Effector memory CD4-positive, alpha-beta T cell (primary cell): ENCODE results near the gene ZNF438.

Source experiments
- DNase-seq, 3 donors: peaks; one replicate each; pipeline ENCODE4 v3.0.0-alpha.2; 2020
- H3K27ac ChIP-seq: 2 replicates; pipeline ENCODE4 v1.7.0; 2013; ENCODE audit warnings: mild to moderate bottlenecking, low read length, moderate library complexity; ENCODE audit not compliant: insufficient read depth, poor library complexity, severe bottlenecking
- H3K27me3 ChIP-seq: replicated peaks from 2 replicates; pipeline ENCODE4 v1.7.0; 2013; ENCODE audit warnings: mild to moderate bottlenecking, low read length; ENCODE audit not compliant: insufficient read depth, control insufficient read depth, poor library complexity, severe bottlenecking
- H3K36me3 ChIP-seq: 2 replicates; pipeline ENCODE4 v1.7.0; 2013; ENCODE audit warnings: mild to moderate bottlenecking, low read length, moderate library complexity; ENCODE audit not compliant: control insufficient read depth, insufficient read depth
- H3K4me1 ChIP-seq: 2 replicates; pipeline ENCODE4 v1.7.0; 2013; ENCODE audit warnings: low read length, mild to moderate bottlenecking; ENCODE audit not compliant: control insufficient read depth, insufficient read depth, poor library complexity, severe bottlenecking
- H3K4me3 ChIP-seq: 2 replicates; pipeline ENCODE4 v1.7.0; 2013; ENCODE audit warnings: low read length, low read depth, mild to moderate bottlenecking; ENCODE audit not compliant: insufficient read depth, poor library complexity, severe bottlenecking
- H3K9me3 ChIP-seq: 2 replicates; pipeline ENCODE4 v1.7.0; 2013; ENCODE audit warnings: mild to moderate bottlenecking, low read length, moderate library complexity; ENCODE audit not compliant: control insufficient read depth

Gene ZNF438

GRCh38 chr10:30827531-30828120 lies 204.0 kb downstream of the ZNF438 start:
- DNase-seq = no peak
- Histone ChIP-seq H3K4me1 (no peaks in the 10 kb centered on the region), H3K27ac (no peak overlapping the region), H3K27me3 (no peaks in the 10 kb centered on the region), H3K4me3 (no peak overlapping the region), H3K9me3 (no peaks in the 10 kb centered on the region), H3K36me3 (no peaks in the 10 kb centered on the region)

GRCh38 chr10:30826679-30827078 lies 205.0 kb downstream of the ZNF438 start:
- no peaks in the 10 kb centered on the region for H3K36me3 ChIP-seq
- H3K27ac ChIP-seq = no peak overlapping the region
- no peaks in the 10 kb centered on the region for H3K27me3 ChIP-seq
- no peaks in the 10 kb centered on the region for H3K4me1 ChIP-seq
- no peak for DNase-seq
- no peak overlapping the region for H3K4me3 ChIP-seq
- H3K9me3 ChIP-seq = no peaks in the 10 kb centered on the region

- DNase-seq = no peak
- Histone ChIP-seq H3K4me1 (no peaks in the 10 kb centered on the region), H3K27me3 (no peaks in the 10 kb centered on the region), H3K9me3 (no peaks in the 10 kb centered on the region), H3K4me3 (no peak overlapping the region), H3K27ac (no peak overlapping the region), H3K36me3 (no peaks in the 10 kb centered on the region)
Measured at GRCh38 chr10:30825495-30825894, 206.2 kb downstream of the ZNF438 start.

- no peak overlapping the region for H3K27ac ChIP-seq
- no peak for DNase-seq
- no peaks in the 10 kb centered on the region for H3K27me3 ChIP-seq
- H3K36me3 ChIP-seq = no peaks in the 10 kb centered on the region
- no peaks in the 10 kb centered on the region for H3K9me3 ChIP-seq
- H3K4me3 ChIP-seq = no peak overlapping the region
- H3K4me1 ChIP-seq = no peaks in the 10 kb centered on the region
Measured at GRCh38 chr10:30825022-30825421, 206.6 kb downstream of the ZNF438 start.

- Histone ChIP-seq H3K36me3 (no peaks in the 10 kb centered on the region), H3K4me1 (no peaks in the 10 kb centered on the region), H3K9me3 (no peaks in the 10 kb centered on the region), H3K27ac (no peak overlapping the region), H3K27me3 (no peaks in the 10 kb centered on the region), H3K4me3 (no peak overlapping the region)
- no peak for DNase-seq
Measured at GRCh38 chr10:30823651-30824050, 208.0 kb downstream of the ZNF438 start.

- no peak overlapping the region for H3K27ac ChIP-seq
- no peaks in the 10 kb centered on the region for H3K9me3 ChIP-seq
- H3K4me3 ChIP-seq = no peak overlapping the region
- H3K27me3 ChIP-seq = no peaks in the 10 kb centered on the region
- no peaks in the 10 kb centered on the region for H3K4me1 ChIP-seq
- no peak for DNase-seq
- no peaks in the 10 kb centered on the region for H3K36me3 ChIP-seq
Measured at GRCh38 chr10:30822693-30823465, 208.8 kb downstream of the ZNF438 start.

- no peaks in the 10 kb centered on the region for H3K27me3 ChIP-seq
- H3K4me3 ChIP-seq = no peak overlapping the region
- no peak overlapping the region for H3K27ac ChIP-seq
- H3K9me3 ChIP-seq = no peaks in the 10 kb centered on the region
- H3K4me1 ChIP-seq = no peaks in the 10 kb centered on the region
- DNase-seq = no peak
- no peaks in the 10 kb centered on the region for H3K36me3 ChIP-seq
Measured at GRCh38 chr10:30821994-30822692, 209.5 kb downstream of the ZNF438 start.

GRCh38 chr10:30821261-30821993 lies 210.2 kb downstream of the ZNF438 start:
- H3K4me1 ChIP-seq = no peaks in the 10 kb centered on the region
- H3K9me3 ChIP-seq = no peaks in the 10 kb centered on the region
- H3K4me3 ChIP-seq = no peak overlapping the region
- no peak for DNase-seq
- H3K36me3 ChIP-seq = no peaks in the 10 kb centered on the region
- H3K27me3 ChIP-seq = no peaks in the 10 kb centered on the region
- H3K27ac ChIP-seq = no peak overlapping the region

- Histone ChIP-seq H3K27me3 (no peaks in the 10 kb centered on the region), H3K9me3 (no peaks in the 10 kb centered on the region), H3K4me3 (no peak overlapping the region), H3K36me3 (no peaks in the 10 kb centered on the region), H3K4me1 (no peaks in the 10 kb centered on the region), H3K27ac (no peak overlapping the region)
- no peak for DNase-seq
Measured at GRCh38 chr10:30820261-30820991, 211.2 kb downstream of the ZNF438 start.
